Activated naive CD4-positive, alpha-beta T cell treated with anti-CD3 and anti-CD28 coated beads, Interleukin-2, amount 10 ng/mL, durations not matched to agents 7 days and 5 days (primary cell): ENCODE data around the gene VDAC2.

Experiments used
- CTCF ChIA-PET: fragments of 350-600 bp; sonication (Branson Sonifier 250); formaldehyde crosslinking; loops from one replicate; lab custom pipeline; 2021; ENCODE audit warnings: antibody characterized with exemption; lab: Charles Lee
- DNase-seq: peaks from one replicate; pipeline ENCODE4 v3.0.0-alpha.2; 2020
- H3K27ac Mint-ChIP-seq: one replicate; pipeline ENCODE4 v1.8.0; 2021; ENCODE audit warnings: mild to moderate bottlenecking, moderate library complexity, mixed read lengths
- H3K27me3 Mint-ChIP-seq: one replicate; pipeline ENCODE4 v1.8.0; 2021; ENCODE audit warnings: mild to moderate bottlenecking, mixed read lengths
- H3K36me3 Mint-ChIP-seq: one replicate; pipeline ENCODE4 v1.8.0; 2021; ENCODE audit warnings: mixed read lengths
- H3K4me1 Mint-ChIP-seq: one replicate; pipeline ENCODE4 v1.8.0; 2021; ENCODE audit warnings: mixed read lengths
- H3K4me3 Mint-ChIP-seq: one replicate; pipeline ENCODE4 v1.8.0; 2021; ENCODE audit warnings: mild to moderate bottlenecking, moderate library complexity, mixed read lengths
- H3K9me3 Mint-ChIP-seq: one replicate; pipeline ENCODE4 v1.8.0; 2021; ENCODE audit warnings: mixed read lengths

The VDAC2 gene

GRCh38 chr10:75238182-75239095 lies 27.8 kb downstream of the VDAC2 start:
- Mint-ChIP-seq H3K4me1 (peaks cover 11% of the 10 kb centered on the region), H3K4me3 (no peak overlapping the region), H3K27ac (no peak overlapping the region), H3K36me3 (peaks cover 2% of the 10 kb centered on the region), H3K27me3 (peaks cover 16% of the 10 kb centered on the region), H3K9me3 (no peaks in the 10 kb centered on the region)
- DNase-seq = no peak
- CTCF ChIA-PET = interaction anchor here (1.0 to 13.6 kb wide), 3 partner anchors 8 to 51 kb away, joined by 3 to 217 read pairs (median 34); partner anchors contain the start of gene VDAC2

GRCh38 chr10:75239096-75239790 lies 28.6 kb downstream of the VDAC2 start:
- Mint-ChIP-seq H3K9me3 (no peaks in the 10 kb centered on the region), H3K27ac (no peak overlapping the region), H3K27me3 (peaks cover 18% of the 10 kb centered on the region), H3K36me3 (no peaks in the 10 kb centered on the region), H3K4me1 (peaks cover 7% of the 10 kb centered on the region), H3K4me3 (no peak overlapping the region)
- DNase-seq = no peak
- CTCF ChIA-PET = interaction anchor here (1.3 kb wide), 1 partner anchor 219 kb away, joined by 3 read pairs; no protein-coding TSS in a partner anchor

- CTCF ChIA-PET = interaction anchor here (0.7 to 1.3 kb wide), 2 partner anchors 10 to 221 kb away, joined by 3 read pairs; no protein-coding TSS in a partner anchor
- H3K4me1 Mint-ChIP-seq = peaks cover 7% of the 10 kb centered on the region
Measured at GRCh38 chr10:75240329-75241076, 29.9 kb downstream of the VDAC2 start.

GRCh38 chr10:75243426-75243825 lies 32.8 kb downstream of the VDAC2 start:
- Mint-ChIP-seq H3K9me3 (no peaks in the 10 kb centered on the region), H3K36me3 (no peaks in the 10 kb centered on the region), H3K4me3 (no peak overlapping the region), H3K27me3 (peaks cover 18% of the 10 kb centered on the region), H3K4me1 (no peaks in the 10 kb centered on the region), H3K27ac (no peak overlapping the region)
- CTCF ChIA-PET = interaction anchor here (0.7 kb wide), 1 partner anchor 333 kb away, joined by 3 read pairs; no protein-coding TSS in a partner anchor
- DNase-seq = no peak

More at GRCh38 chr10:75240329-75241076, 29.9 kb downstream of the VDAC2 start:
- Mint-ChIP-seq H3K36me3 (no peaks in the 10 kb centered on the region), H3K27me3 (peaks cover 18% of the 10 kb centered on the region), H3K9me3 (no peaks in the 10 kb centered on the region), H3K27ac (no peak overlapping the region), H3K4me3 (no peak overlapping the region)
- no peak for DNase-seq

DNA sequence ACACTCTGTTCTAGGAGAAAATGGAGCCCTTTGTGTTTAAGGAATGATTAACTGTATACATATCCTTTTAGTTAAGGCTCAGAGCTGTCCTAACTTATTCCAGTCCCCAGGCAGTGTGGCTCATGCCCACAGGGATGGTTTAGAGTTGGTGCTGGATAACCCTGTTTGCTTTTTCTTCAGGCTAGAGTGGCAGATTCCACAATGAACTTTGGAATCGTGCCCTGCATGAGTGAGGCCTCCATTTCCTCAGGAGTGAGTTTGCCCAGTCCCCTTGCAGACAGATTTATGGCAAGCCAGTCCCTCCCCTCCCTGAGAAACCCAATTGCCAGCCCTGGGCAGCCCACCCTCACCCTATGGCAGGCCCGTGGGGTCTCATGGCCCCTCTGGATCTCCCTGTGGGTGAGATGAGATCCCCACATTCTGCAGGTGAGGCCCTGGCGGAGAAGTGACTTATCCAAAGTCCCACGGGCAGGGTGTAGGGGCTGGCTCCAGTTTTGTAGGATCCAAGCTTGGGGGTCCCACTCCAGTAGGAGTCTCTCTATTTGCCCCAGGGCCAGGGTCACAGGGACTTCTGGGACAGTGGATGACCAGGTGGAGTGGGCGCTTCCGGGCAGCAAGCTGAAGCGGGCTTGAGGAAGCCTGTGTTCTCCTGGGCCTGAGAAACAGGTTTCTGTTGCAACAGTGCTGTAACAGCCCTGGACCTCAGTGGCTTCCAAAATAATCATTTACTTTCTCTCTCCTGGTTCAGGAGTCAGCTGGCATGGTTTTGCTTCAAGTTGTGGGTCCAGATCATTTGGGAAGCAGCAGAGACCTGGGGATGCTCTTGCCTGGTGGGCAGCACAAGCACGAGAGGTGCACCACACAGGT lies 34.1 kb downstream of the VDAC2 start:
- Mint-ChIP-seq H3K27ac (no peak overlapping the region), H3K36me3 (no peaks in the 10 kb centered on the region), H3K4me1 (no peaks in the 10 kb centered on the region), H3K4me3 (no peak overlapping the region), H3K9me3 (no peaks in the 10 kb centered on the region), H3K27me3 (peaks cover 18% of the 10 kb centered on the region)
- no peak for DNase-seq
- CTCF ChIA-PET = no interaction called here

DNA sequence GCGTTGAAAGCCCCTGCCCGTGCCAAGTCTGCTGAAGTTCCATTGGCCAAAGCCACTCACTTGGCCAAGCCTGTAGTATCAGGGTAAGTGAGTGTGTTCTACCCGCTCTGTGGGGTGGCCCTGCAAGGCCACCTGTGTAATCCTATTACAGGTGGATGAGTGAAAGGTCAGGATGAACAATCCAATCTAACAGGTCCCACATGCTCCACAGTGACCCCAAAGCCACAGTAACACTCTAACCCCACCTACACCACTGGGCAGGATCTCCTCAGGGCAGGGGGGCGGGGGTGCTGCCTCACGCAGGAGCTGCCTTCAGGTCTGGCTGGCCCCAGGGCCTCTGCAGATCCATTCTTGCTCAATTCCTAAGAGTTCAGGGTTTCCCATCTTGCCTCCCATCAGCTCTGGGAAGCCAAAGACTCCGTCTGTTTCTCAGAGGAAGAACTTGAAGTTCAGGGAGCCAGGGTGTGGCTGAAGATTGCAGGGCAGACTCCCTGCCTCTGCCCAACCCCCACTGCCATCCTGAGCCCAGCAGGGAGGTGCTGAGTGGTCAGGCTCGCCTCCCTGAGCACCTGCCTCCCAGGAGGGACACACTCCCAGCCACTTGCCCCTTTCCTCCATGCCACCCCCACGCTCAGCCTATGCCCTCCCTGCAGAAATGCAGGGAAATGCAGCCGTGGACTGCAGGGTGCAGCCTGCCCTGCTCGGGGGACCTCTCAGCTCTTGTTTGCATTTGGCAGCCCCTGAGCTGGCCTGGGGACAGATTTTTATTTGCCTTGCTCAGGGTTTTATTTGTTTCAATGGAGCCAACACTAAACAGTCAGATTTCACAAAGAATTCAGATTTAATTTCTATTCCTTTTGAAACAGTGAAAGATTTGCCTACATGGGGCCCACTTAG lies 35.0 kb downstream of the VDAC2 start:
- no peaks in the 10 kb centered on the region for H3K36me3 Mint-ChIP-seq
- CTCF ChIA-PET = no interaction called here

DNA sequence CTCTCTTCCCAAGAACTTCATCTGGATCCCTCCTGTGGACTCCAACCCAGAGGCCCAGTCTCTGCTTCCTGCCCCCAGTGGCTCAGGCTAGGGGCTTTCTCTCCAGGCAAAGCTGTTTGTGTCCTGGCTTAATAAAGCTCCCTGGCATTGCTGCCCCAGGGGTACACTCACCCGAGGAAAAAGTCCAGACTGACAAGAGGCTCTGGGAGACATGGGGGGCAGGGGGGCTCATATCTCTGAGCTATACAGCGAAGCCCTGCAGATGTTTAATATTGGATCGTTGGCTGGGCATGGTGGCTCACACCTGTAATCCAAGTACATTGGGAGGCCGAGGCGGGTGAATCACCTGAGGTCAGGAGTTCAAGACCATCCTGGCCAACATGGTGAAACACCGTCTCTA lies 35.9 kb downstream of the VDAC2 start:
- H3K36me3 Mint-ChIP-seq = no peaks in the 10 kb centered on the region
- peaks cover 29% of the 10 kb centered on the region for H3K27me3 Mint-ChIP-seq
- CTCF ChIA-PET = interaction anchor here (0.8 kb wide), 1 partner anchor 9 kb away, joined by 3 read pairs; no protein-coding TSS in a partner anchor
- DNase-seq = no peak
- no peak overlapping the region for H3K4me3 Mint-ChIP-seq
- no peak overlapping the region for H3K27ac Mint-ChIP-seq
- H3K4me1 Mint-ChIP-seq = no peaks in the 10 kb centered on the region
- H3K9me3 Mint-ChIP-seq = no peaks in the 10 kb centered on the region

More for the DNA sequence above, 35.0 kb downstream of the VDAC2 start:
- no peak for DNase-seq
- peaks cover 23% of the 10 kb centered on the region for H3K27me3 Mint-ChIP-seq
- H3K4me1 Mint-ChIP-seq = no peaks in the 10 kb centered on the region
- no peak overlapping the region for H3K27ac Mint-ChIP-seq
- H3K9me3 Mint-ChIP-seq = no peaks in the 10 kb centered on the region
- H3K4me3 Mint-ChIP-seq = no peak overlapping the region

- Mint-ChIP-seq H3K27ac (no peak overlapping the region), H3K4me1 (no peaks in the 10 kb centered on the region), H3K27me3 (peaks cover 29% of the 10 kb centered on the region), H3K36me3 (no peaks in the 10 kb centered on the region), H3K9me3 (peaks cover 6% of the 10 kb centered on the region), H3K4me3 (no peak overlapping the region)
- CTCF ChIA-PET = interaction anchor here (1.5 kb wide), 1 partner anchor 12 kb away, joined by 5 read pairs; the partner anchor contains the start of gene COMTD1
- no peak for DNase-seq
Measured at GRCh38 chr10:75247797-75248196, 37.2 kb downstream of the VDAC2 start.

GRCh38 chr10:75250934-75251333 lies 40.3 kb downstream of the VDAC2 start:
- no peak for DNase-seq
- Mint-ChIP-seq H3K9me3 (peaks cover 20% of the 10 kb centered on the region), H3K36me3 (no peaks in the 10 kb centered on the region), H3K27me3 (peaks cover 21% of the 10 kb centered on the region), H3K27ac (no peak overlapping the region), H3K4me1 (no peaks in the 10 kb centered on the region), H3K4me3 (no peak overlapping the region)
- CTCF ChIA-PET = interaction anchor here (1.3 kb wide), 1 partner anchor 14 kb away, joined by 3 read pairs; no protein-coding TSS in a partner anchor

DNA sequence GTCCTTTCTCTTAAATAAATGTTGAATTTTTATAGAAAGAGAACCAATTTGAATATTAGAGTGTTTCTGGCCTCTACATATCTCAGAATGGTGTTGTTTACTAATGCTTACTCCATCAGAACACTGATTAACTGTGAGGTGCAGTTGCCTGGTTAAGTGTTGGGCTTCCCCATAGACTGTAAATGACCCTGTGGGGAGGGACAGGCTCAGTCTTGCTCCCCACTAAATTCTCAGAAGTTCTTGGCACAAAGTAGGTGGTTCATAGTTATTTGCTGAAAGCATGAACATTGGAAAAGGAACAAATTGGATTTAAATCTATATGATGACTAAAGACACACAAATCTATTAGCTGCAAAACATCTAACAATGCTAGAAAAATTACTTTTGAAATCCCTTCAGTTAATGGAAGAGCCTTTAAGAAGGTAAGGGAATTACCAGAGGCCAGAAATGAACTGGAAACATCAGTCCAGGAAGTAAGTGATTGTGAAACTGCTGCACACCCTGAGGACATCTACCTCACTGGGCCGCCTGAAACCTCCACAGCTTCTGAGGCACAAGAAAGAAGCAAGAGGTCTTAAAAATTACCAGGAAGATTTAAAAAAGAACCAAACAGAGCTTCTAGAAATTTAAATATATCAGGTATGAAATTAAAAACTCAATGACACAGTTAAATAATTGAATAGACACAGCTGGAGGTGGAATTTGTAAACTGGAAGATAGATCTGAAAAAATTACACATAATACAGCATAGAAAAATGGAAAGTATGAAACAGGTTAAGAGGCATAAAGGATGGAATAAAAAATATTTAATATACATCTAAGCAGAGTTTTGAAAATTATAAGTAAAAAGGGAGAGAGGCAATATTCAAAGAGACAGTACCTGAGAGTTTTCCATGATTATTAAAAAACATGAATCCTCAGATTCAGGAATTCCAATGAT lies 43.0 kb downstream of the VDAC2 start:
- no peak overlapping the region for H3K27ac Mint-ChIP-seq
- H3K4me1 Mint-ChIP-seq = no peaks in the 10 kb centered on the region
- H3K9me3 Mint-ChIP-seq = peaks cover 20% of the 10 kb centered on the region
- H3K36me3 Mint-ChIP-seq = no peaks in the 10 kb centered on the region
- CTCF ChIA-PET = interaction anchor here (1.9 kb wide), 1 partner anchor 18 kb away, joined by 5 read pairs; the partner anchor contains the start of gene COMTD1
- no peak overlapping the region for H3K4me3 Mint-ChIP-seq
- no peak for DNase-seq
- peaks cover 21% of the 10 kb centered on the region for H3K27me3 Mint-ChIP-seq

DNA sequence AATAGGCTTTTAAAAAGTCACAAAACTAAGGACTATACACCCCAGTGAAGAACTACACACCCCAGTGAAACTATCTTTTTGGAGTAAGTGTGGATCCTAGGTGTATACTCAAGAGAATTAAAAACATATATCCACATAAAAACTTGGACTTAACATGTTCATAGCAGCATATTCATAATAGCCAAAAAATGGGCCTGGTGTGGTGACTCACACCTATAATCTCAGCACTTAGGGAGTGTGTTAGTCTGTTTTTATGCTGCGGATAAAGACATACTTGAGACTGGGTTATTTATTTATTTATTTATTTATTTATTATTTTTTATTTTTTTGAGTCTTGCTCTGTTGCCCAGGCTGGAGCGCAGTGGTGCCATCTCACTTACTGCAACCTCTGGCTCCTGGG lies 44.1 kb downstream of the VDAC2 start:
- Mint-ChIP-seq H3K4me1 (no peaks in the 10 kb centered on the region), H3K4me3 (no peak overlapping the region), H3K9me3 (peaks cover 20% of the 10 kb centered on the region), H3K27ac (no peak overlapping the region), H3K36me3 (no peaks in the 10 kb centered on the region), H3K27me3 (peaks cover 17% of the 10 kb centered on the region)
- CTCF ChIA-PET = no interaction called here
- DNase-seq = no peak
